ENCODE results near the gene GOLGA8K. TPM values are rescaled to one million over a fixed set of nuclear protein-coding genes. Genes with fewer than 3 reads are reported as not detected.
"Not testable (repeated sequence)": the region's sequence is repeated elsewhere in the genome, so short reads cannot be mapped to it uniquely, and the experiment has no call there.

The GOLGA8K gene, protein sequence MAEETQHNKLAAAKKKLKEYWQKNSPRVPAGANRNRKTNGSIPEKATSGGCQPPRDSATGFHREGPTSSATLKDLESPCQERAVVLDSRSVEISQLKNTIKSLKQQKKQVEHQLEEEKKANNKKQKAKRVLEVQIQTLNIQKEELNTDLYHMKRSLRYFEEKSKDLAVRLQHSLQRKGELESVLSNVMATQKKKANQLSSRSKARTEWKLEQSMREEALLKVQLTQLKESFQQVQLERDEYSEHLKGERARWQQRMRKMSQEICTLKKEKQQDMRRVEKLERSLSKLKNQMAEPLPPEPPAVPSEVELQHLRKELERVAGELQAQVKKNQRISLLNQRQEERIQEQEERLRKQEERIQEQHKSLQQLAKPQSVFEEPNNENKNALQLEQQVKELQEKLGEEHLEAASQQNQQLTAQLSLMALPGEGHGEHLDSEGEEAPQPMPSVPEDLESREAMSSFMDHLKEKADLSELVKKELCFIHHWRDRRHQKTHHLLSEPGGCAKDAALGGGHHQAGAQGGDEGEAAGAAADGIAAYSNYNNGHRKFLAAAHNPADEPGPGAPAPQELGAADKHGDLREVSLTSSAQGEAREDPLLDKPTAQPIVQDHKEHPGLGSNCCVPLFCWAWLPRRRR
- total RNA-seq (2014; rRNA removed), result 0.13 and 0.57 TPM in 2 replicates
- polyA plus RNA-seq (2012), result 0.17 TPM

GRCh38 chr15:32403192-32403591 is at the start of gene GOLGA8K:
Gene GOLGA8K, minus strand, starts transcription at chr15:32403292. Its CDS starts 98 bp downstream, at chr15:32403194.
- not testable (repeated sequence) for DNase-seq (ENCODE audit: low read depth)

- not testable (repeated sequence) for DNase-seq (ENCODE audit: low read depth)
Observed at GRCh38 chr15:32440445-32440977, 37.4 kb upstream of the GOLGA8K start.

DNA sequence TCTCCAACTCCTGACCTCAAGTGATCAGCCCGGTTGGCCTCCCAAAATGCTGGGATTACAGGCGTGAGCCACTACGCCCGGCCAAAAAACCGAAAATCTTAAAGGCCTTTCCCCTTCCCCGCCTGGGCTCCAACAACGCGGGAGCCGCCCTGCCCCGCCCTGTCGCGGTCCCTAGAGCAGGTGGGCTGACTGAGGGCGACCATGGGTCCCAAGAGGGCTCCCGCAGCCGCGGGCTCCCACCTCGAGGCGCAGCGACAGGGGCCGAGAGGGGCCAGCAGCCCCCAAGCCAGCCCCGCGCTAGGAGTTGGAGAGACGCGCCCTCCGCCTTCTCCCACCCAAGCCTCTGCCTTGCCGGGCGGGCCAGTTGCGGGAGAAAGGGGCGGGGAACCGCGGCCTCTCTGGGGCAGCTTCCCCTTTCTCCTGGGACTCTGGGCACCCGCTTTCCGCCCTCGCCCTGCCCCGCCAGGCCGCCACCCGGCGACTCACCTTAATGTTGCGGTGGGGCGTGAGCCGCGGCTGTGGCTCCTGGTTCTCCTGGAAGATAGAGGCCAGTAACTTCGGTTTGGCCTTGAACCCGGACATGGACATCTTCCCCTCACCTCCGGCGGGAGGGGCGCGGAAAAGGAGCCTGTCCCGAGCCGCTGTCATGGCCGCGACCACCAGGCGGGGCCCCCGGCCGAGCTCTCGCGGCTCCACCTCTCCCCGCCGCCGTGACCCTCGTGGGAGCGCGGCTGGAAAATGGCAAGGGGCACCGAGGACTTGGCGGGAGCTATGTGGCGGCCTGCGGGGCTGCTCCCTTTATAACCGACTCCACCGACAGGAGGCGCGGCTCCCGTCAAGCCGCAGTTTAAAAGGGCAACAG is 31.2 kb upstream of the GOLGA8K start:
- DNase-seq (ENCODE audit: low read depth), result not testable (repeated sequence)

DNA sequence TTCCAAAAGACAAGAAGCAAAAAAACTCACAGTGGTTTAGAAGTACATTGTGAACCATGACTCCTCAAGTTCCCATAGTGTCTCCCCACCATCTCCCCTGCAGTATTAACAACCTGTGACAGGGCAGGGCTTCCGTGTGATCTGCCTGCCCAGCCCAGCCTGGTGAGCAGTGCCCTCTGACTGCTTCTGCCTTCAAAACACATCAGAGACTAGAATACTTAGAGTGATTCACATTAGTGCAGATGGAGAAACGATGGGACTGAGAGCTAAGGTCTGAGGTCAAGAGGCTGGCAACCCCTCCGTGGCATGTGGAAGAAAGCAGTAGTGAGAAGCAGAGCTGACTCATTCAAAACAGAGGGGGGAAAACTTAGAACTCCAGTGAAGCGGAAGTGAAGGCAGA is 24.5 kb upstream of the GOLGA8K start:
- not testable (repeated sequence) for DNase-seq (ENCODE audit: low read depth)

DNA sequence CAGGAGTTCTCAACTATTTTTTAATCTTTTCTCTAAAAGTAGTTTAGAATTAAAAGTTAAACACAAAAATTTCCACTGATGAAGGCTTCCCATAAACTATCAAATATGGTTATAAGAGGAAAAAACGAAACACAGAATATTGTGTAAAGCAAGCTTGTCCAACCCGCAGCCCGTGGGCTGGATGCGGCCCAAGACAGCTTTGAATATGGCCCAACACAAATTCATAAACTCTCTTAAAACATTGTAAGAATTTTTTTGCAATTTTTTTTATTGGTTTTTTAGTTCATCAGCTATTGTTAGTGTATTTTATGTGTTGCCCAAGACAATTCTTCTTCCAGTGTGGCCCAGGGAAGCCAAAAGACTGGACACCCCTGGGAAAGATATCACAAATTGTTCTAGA is 23.4 kb upstream of the GOLGA8K start:
- not testable (repeated sequence) for DNase-seq (ENCODE audit: low read depth)

- DNase-seq (ENCODE audit: low read depth), result not testable (repeated sequence)
Observed at GRCh38 chr15:32407903-32408302, 4.8 kb upstream of the GOLGA8K start.

DNA sequence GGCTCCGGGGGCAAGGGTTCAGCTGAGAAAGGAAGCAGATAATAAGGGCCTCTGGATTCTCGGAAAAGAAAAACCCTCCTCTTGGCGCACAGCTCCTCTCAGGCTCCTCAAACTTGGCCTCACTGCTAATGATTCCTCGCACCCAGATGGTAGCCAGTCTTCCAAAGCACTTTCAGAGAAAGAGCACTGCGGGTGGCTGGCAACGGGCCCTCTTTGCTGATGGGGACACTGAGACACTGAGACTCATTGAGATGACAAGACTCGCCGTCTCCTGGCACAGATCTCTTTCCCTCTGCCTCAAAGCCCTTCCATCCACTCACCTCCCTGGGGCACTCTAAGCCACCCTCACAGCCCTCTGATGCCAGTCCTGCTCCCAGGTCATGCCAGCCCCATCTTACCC is 6.6 kb downstream of the GOLGA8K start:
- DNase-seq (ENCODE audit: low read depth), result not testable (repeated sequence)

DNA sequence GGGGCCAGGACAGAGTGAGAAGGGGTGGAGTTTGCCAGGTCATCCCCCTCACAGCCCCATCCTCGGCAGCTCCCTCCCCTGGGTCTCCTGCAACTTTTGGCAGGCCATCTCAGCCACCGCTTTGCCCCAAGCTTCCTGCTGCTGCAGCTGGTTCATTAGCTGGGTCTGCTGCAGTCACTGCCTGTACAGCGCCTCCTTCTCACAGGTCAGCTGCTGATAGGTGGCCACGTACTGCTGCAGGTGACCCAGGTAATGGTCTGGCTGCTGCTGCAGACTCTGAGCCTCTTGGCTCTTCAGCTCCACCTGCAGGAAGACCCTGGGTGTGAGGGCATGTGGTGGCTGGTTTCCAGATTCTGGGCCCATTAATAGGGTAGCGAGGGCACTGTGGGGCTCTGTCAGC is 8.3 kb downstream of the GOLGA8K start:
- DNase-seq (ENCODE audit: low read depth), result not testable (repeated sequence)

DNA sequence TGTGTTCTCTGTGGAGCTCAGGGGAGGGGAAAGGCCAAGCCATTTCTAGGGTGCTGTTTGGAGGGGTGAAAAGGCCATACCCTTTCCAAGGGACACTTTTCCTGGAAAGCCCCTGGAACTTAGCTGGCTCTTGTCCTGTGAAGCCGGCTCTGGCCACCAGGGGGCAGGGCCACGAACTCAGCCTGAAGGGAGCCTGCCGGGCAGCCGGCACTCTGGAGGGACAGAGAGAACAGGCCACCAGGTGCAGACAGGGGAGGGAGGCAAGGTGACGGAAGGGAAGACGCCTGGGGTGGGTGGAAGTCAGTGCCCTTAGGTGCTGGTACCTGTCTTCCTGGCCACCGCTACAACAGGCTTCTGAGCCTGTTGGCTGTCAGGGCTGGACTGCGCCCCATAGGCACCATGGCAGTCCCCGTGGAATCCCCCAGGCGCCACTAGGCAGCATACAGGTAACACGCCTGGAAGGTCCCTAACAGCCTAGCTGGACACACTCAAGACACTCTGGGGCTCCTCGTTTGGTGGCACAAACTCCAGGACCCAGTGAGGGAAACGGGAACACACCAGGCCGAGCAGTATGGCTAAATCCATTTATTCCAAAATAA is 14.9 kb downstream of the GOLGA8K start:
- not testable (repeated sequence) for DNase-seq (ENCODE audit: low read depth)

DNA sequence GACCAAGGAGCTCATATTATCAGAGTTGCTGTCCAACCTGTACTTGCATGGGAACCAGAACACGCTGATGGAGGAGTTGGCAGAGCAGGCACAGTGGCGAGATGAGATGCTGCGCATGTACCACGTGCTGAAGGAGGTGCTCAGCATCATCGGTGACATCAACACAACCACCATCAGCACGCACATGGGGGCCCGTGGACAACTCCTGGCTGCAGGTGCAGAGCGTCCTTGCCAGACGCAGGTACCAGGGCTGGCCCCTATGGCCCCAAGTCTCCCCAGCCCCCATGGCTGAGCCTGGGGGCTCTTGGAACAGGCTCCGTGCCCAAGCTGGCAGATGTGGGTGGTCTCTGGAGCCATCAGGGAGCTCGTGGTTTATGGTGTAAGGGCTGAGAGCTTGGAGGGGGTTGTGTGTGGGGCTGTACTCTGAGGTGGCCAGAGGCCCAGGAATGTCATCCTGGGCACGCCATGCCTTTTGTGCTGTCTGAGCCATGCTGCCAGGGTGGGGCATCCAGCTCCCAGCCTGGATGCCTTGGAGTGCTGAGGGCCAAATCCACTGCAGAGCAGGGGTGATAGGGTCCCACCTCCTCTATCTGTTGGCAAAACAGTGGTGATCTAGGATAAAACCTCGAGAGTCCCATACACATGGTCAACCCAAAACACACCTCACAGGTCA is 17.1 kb downstream of the GOLGA8K start:
- DNase-seq (ENCODE audit: low read depth), result not testable (repeated sequence)

GRCh38 chr15:32374185-32374584 is 28.9 kb downstream of the GOLGA8K start:
- DNase-seq (ENCODE audit: low read depth), result not testable (repeated sequence)

- not testable (repeated sequence) for DNase-seq (ENCODE audit: low read depth)
Observed at GRCh38 chr15:32373707-32374106, 29.4 kb downstream of the GOLGA8K start.

DNA sequence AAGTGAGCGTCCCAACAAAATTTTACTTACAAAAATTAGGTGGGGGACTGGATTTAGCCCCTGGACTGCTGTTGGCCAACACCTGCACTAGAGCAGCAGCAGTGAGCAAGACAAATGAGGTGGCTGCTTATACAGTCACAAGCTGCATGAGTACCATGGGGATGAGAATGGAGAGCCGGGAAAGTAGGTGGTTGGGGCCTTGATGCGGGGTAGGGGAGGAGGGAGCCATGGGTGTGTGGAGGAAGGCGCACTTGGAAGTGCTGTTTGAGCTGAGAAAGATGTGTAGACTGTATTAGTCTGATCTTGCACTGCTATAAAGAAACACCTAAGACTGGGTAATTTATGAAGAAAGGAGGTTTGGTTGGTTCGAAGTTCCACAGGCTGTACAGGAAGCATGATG is 31.0 kb downstream of the GOLGA8K start:
- DNase-seq (ENCODE audit: low read depth), result not testable (repeated sequence)

- DNase-seq (ENCODE audit: low read depth), result not testable (repeated sequence)
Observed at GRCh38 chr15:32370526-32370925, 32.6 kb downstream of the GOLGA8K start.

DNA sequence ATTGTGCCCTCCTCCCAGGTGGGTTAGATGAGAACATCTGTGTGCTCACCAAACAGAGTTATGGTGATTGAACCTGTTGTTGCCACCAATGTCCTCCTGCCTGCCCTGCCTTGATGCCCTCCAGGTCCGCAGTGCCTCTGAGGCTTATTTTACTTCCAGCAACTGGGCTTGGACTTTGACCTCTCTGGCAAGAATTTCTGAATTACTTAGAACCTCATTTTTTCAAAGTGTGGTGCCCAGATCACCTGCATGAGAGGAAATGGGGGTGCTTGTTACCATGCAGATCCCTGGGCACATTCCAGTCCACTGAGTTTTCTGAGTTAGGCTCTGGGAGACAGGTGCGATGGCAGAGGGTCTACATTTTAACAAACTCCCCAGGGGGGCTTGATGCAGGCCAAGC is 33.0 kb downstream of the GOLGA8K start:
- not testable (repeated sequence) for DNase-seq (ENCODE audit: low read depth)

GRCh38 chr15:32366492-32366891 is 36.6 kb downstream of the GOLGA8K start:
- not testable (repeated sequence) for DNase-seq (ENCODE audit: low read depth)

GRCh38 chr15:32365955-32366354 is 37.1 kb downstream of the GOLGA8K start:
- not testable (repeated sequence) for DNase-seq (ENCODE audit: low read depth)

- not testable (repeated sequence) for DNase-seq (ENCODE audit: low read depth)
Observed at GRCh38 chr15:32364944-32365343, 38.1 kb downstream of the GOLGA8K start.

DNA sequence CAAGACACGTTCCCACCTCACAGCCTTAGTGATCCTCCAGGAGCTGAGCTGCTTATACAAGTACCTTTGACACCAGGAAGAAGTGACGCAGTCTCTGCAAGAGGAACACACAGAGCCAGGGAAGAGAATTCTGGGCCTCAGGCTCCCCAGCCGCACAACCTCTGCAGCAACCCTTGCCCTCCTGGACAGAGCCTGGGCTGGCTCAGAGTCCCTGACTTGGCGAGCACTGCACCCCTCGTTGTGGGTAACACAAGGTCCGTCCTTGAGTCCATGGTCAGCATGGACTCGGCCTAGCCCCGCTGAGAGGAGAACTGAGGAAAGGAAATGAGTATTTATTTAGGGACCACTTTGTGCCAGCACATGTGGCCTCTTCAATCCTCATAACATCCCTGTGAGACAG is 39.6 kb downstream of the GOLGA8K start:
- DNase-seq (ENCODE audit: low read depth), result not testable (repeated sequence)

GRCh38 chr15:32361662-32362061 is 41.4 kb downstream of the GOLGA8K start:
- not testable (repeated sequence) for DNase-seq (ENCODE audit: low read depth)

Data from LHCN-M2 (cell line).